Sigmoid colon (tissue), 7 donors: ENCODE results near the gene GLIPR2. TPM values are rescaled to one million over a fixed set of nuclear protein-coding genes. Genes with fewer than 3 reads are reported as not detected.

Experiments used
- DNase-seq: peaks from one replicate; pipeline ENCODE4 v3.0.0-alpha.2; 2019
- H3K27ac ChIP-seq, 4 donors: fragments of 200-600 bp; sonication (generic); one replicate each; pipeline ENCODE4 v1.5.1; 2016 to 2019; ENCODE audit warnings: mild to moderate bottlenecking in 1 of 4
- H3K27me3 ChIP-seq, 3 donors: fragments of 200-600 bp; sonication (generic); one replicate each; pipeline ENCODE4 v1.5.1; 2019; ENCODE audit warnings: mild to moderate bottlenecking in 1 of 3
- H3K36me3 ChIP-seq, 4 donors: fragments of 200-600 bp; sonication (generic); one replicate each; pipeline ENCODE4 v1.5.1; 2016 to 2019
- H3K4me1 ChIP-seq, 4 donors: fragments of 200-600 bp; sonication (generic); one replicate each; pipeline ENCODE4 v1.5.1; 2017 to 2019
- H3K4me3 ChIP-seq, 4 donors: fragments of 200-600 bp; sonication (generic); one replicate each; pipeline ENCODE4 v1.5.1; 2017 to 2019; ENCODE audit warnings: mild to moderate bottlenecking in 2 of 4, moderate library complexity in 1 of 4
- H3K9me3 ChIP-seq, 4 donors: fragments of 200-600 bp in 3 of 4; sonication (generic) in 3 of 4; one replicate each; pipeline versions ENCODE4 v1.5.1 to v1.6.1; 2013 to 2019
- CTCF ChIP-seq, 4 experiments: fragments of 450-650 bp in 3 of 4; fragments of 200-600 bp in 1 of 4; IDR thresholded peaks; one replicate each; pipeline ENCODE4 v1.5.1; 2016 to 2019; ENCODE audit warnings: antibody characterized with exemption in 4 of 4, mild to moderate bottlenecking in 3 of 4, moderate library complexity in 2 of 4
- EP300 ChIP-seq, 4 donors: sonication (generic); formaldehyde crosslinking; IDR thresholded peaks; one replicate each; pipeline ENCODE4 v1.6.1; 2017; ENCODE audit warnings: antibody characterized with exemption in 4 of 4
- POLR2A ChIP-seq, 2 donors: fragments of 450-650 bp; IDR thresholded peaks; one replicate each; pipeline ENCODE4 v1.6.1; 2016; ENCODE audit warnings: antibody characterized with exemption in 2 of 2, mild to moderate bottlenecking in 2 of 2, moderate library complexity in 2 of 2
- POLR2AphosphoS5 ChIP-seq, 4 donors: sonication (generic); formaldehyde crosslinking; IDR thresholded peaks; one replicate each; pipeline ENCODE4 v1.6.1; 2017; ENCODE audit warnings: antibody characterized with exemption in 4 of 4
- WGBS, 2 donors: extraction: QIAGEN DNeasy Blood & Tissue Kit; methylation state at CpG; one replicate each; pipeline ENCODE4 v1.1.7; 2013; 5-methylcytosine and 5-hydroxymethylcytosine counted together
- intact Hi-C: fragments of 100-400 bp; cut with DNase I; formaldehyde crosslinking; loops from one replicate; pipeline ENCODE4 v1.15.1; 2023
- polyA plus RNA-seq, 3 donors: library from polyadenylated mRNA; stranded (reverse); fragments of 200-250 nt; gene quantifications; one replicate each; pipeline ENCODE4 v1.2.3, GENCODE V29; 2013
- total RNA-seq, 4 donors: library from RNA; depleted of rRNA; stranded (reverse); fragments of >200 nt; gene quantifications; one replicate each; pipeline ENCODE4 v1.1.0, GENCODE V29; 2016
- donor health status: healthy with polysubstance abuse.
- donor health status: Bipolar disorder and iron deficiency.
- donor health status: healthy.

GLIPR2 gene
- total and polyA plus RNA-seq, 7 donors = 29.8 to 90.6 (median 57.3) TPM

GRCh38 chr9:36208521-36209253, 72.2 kb downstream of the GLIPR2 start:
- no peak for TF ChIP-seq CTCF (IDR thresholded peaks at IDR 0.05)
- WGBS, 2 donors = 76 to 86% methylated on average over 10 of the region's 10 CpGs

DNA sequence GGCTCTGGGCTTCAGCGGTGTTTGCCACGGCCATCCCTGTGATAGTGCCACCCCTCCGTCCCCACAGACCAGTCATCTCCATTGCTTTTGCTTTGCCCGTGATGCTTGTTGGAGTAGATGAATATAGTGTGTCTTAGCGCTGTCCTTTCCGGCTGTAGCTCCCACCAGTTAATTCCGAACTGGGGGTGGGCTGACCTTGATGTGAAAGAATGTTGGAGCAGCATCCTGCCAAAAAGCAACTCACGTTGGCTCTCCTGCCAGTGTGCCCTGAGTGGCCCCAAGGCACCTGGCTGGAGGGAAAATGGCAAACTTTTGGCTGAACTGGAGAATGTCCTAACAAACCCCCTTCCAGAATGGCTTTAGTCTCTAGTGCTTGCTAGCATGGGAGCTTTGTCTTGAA, 74.2 kb downstream of the GLIPR2 start:
- no peak overlapping the region for H3K4me3 ChIP-seq
- H3K9me3 ChIP-seq = no peaks in the 10 kb centered on the region
- peaks cover 0 to 59% (median 25%) of the 10 kb centered on the region in 4 donors for H3K4me1 ChIP-seq
- DNase-seq = no peak
- TF ChIP-seq POLR2AphosphoS5 (IDR thresholded peaks at IDR 0.05) (no peak), CTCF (IDR thresholded peaks at IDR 0.05) (no peak), EP300 (IDR thresholded peaks at IDR 0.05) (no peak), POLR2A (IDR thresholded peaks at IDR 0.05) (no peak)
- WGBS, 2 donors = 91 to 93% methylated on average over 8 of the region's 8 CpGs
- H3K27me3 ChIP-seq = no peaks in the 10 kb centered on the region
- no peak overlapping the region for H3K27ac ChIP-seq
- peaks cover 8 to 89% (median 34%) of the 10 kb centered on the region in 4 donors for H3K36me3 ChIP-seq
- intact Hi-C loops = no loop called here

More at GRCh38 chr9:36208521-36209253, 72.2 kb downstream of the GLIPR2 start:
- H3K27ac ChIP-seq = peak overlapping the region in 1 of 4 donors; percentile 8
- H3K4me3 ChIP-seq = no peak overlapping the region
- H3K4me1 ChIP-seq = peaks cover 0 to 43% (median 13%) of the 10 kb centered on the region in 4 donors
- H3K27me3 ChIP-seq = no peaks in the 10 kb centered on the region
- H3K36me3 ChIP-seq = peaks cover 17 to 99% (median 52%) of the 10 kb centered on the region in 4 donors
- DNase-seq = peak; percentile 52
- no peaks in the 10 kb centered on the region for H3K9me3 ChIP-seq
- intact Hi-C loops = no loop called here

DNA sequence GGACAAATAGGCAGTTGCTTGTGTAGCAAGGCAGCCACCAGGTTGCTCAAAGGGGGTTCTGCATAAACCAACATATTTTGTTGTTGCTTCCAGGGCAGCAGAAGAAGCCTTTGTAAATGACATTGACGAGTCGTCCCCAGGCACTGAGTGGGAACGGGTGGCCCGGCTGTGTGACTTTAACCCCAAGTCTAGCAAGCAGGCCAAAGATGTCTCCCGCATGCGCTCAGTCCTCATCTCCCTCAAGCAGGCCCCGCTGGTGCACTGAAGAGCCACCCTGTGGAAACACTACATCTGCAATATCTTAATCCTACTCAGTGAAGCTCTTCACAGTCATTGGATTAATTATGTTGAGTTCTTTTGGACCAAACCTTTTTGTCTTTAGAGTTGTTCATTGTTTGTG, 75.0 kb downstream of the GLIPR2 start:
- Histone ChIP-seq H3K4me1 (peaks cover 0 to 59% (median 25%) of the 10 kb centered on the region in 4 donors), H3K36me3 (peaks cover 5 to 89% (median 28%) of the 10 kb centered on the region in 4 donors), H3K27me3 (no peaks in the 10 kb centered on the region), H3K27ac (no peak overlapping the region), H3K4me3 (no peak overlapping the region), H3K9me3 (no peaks in the 10 kb centered on the region)
- intact Hi-C loops = no loop called here
- 82 to 88% methylated on average over 7 of the region's 7 CpGs for WGBS, 2 donors
- no peak for DNase-seq
- no peak for TF ChIP-seq POLR2AphosphoS5 (IDR thresholded peaks at IDR 0.05)
- TF ChIP-seq CTCF (IDR thresholded peaks at IDR 0.05) = no peak
- TF ChIP-seq EP300 (IDR thresholded peaks at IDR 0.05) = no peak
- TF ChIP-seq POLR2A (IDR thresholded peaks at IDR 0.05) = no peak

DNA sequence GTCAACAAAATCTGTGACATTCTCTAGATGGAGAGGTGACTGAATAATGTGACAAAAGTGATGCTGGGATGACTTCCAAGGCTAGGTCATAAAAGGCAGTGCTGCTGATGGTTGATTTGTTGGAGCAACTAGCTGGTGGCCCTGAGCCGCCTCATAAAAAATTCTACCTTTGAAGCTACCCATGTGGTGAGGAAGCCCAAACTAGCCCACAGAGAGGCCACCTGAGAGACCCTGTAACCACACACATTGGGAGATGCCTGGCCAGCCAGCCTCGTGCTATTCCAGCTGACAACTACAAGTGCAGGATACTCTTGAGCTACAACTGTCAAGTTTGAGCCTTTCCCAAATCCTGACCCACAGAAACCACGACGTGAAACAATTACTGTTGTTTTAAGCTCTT, 76.9 kb downstream of the GLIPR2 start:
- intact Hi-C loops = no loop called here
- Histone ChIP-seq H3K4me1 (peaks cover 0 to 45% (median 23%) of the 10 kb centered on the region in 4 donors), H3K4me3 (no peak overlapping the region), H3K27ac (peak overlapping the region in 2 of 4 donors; percentile 23 to 48), H3K36me3 (peaks cover 11 to 89% (median 26%) of the 10 kb centered on the region in 4 donors), H3K27me3 (no peaks in the 10 kb centered on the region), H3K9me3 (no peaks in the 10 kb centered on the region)
- DNase-seq = peak; percentile 27
- TF ChIP-seq CTCF (IDR thresholded peaks at IDR 0.05) = no peak
- no peak for TF ChIP-seq EP300 (IDR thresholded peaks at IDR 0.05)
- WGBS, 2 donors = 86 to 88% methylated on average over 4 of the region's 4 CpGs

Other genes with a start within 250 kb of the GLIPR2 start
- 1 to 10 TPM; 2.1 to 6.4 (median 4.0) TPM for gene HRCT1, start 230.5 kb upstream of the GLIPR2 start, total RNA-seq
- 10 to 100 TPM in 2 of 3 donors, 1 to 10 TPM in 1; 4.2 to 88.5 (median 12.7) TPM for gene HRCT1, start 230.5 kb upstream of the GLIPR2 start, polyA plus RNA-seq
- 1 to 10 TPM in 3 of 4 donors, under 1 TPM in 1; 0.82 to 5.5 (median 2.1) TPM for gene SPAAR, start 227.2 kb upstream of the GLIPR2 start, total RNA-seq
- 1 to 10 TPM in 1 of 3 donors, not detected in 2; 2.5 TPM for gene SPAAR, start 227.2 kb upstream of the GLIPR2 start, polyA plus RNA-seq
- not detected for gene OR2S2, start 178.6 kb upstream of the GLIPR2 start, total RNA-seq
- not detected for gene OR2S2, start 178.6 kb upstream of the GLIPR2 start, polyA plus RNA-seq
- 10 to 100 TPM; 11.1 to 22.2 (median 16.6) TPM for gene RECK, start 99.8 kb upstream of the GLIPR2 start, total RNA-seq
- gene RECK, start 99.8 kb upstream of the GLIPR2 start, polyA plus RNA-seq = 1 to 10 TPM in 2 of 3 donors, under 1 TPM in 1; 0.23 to 3.6 (median 1.2) TPM
- 1 to 10 TPM in 1 of 4 donors, under 1 TPM in 2, not detected in 1; 0.71 to 2.5 (median 0.95) TPM for gene CCIN, start 32.7 kb downstream of the GLIPR2 start, total RNA-seq
- gene CCIN, start 32.7 kb downstream of the GLIPR2 start, polyA plus RNA-seq = under 1 TPM in 1 of 3 donors, not detected in 2; 0.07 TPM
- gene CLTA, start 54.2 kb downstream of the GLIPR2 start, total RNA-seq = 100 to 1,000 TPM; 151 to 176 (median 169) TPM
- 100 to 1,000 TPM; 293 to 299 (median 295) TPM for gene CLTA, start 54.2 kb downstream of the GLIPR2 start, polyA plus RNA-seq
- gene GNE, start 121.7 kb downstream of the GLIPR2 start, total RNA-seq = 10 to 100 TPM; 22.5 to 28.2 (median 25.2) TPM
- 10 to 100 TPM; 44.3 to 74.0 (median 47.4) TPM for gene GNE, start 121.7 kb downstream of the GLIPR2 start, polyA plus RNA-seq